Aorta (tissue), 5 donors: Measurements from ENCODE around the gene PELI1. TPM values are rescaled to one million over a fixed set of nuclear protein-coding genes. Genes with fewer than 3 reads are reported as not detected.
"Not testable (repeated sequence)": the region's sequence is repeated elsewhere in the genome, so short reads cannot be mapped to it uniquely, and the experiment has no call there.

ENCODE experiments used
- ATAC-seq: fragments of 200-7000 bp; cut with Tn5 transposase; one replicate; pipeline ENCODE4 v1.9.1; 2022; ENCODE audit warnings: moderate library complexity; ENCODE audit not compliant: low FRiP score
- DNase-seq, 2 donors: peaks; one replicate each; pipeline ENCODE4 v3.0.0-alpha.2; 2020
- H3K27ac ChIP-seq, 2 donors: one replicate each; pipeline ENCODE4 v1.5.1; 2013; ENCODE audit warnings: low read length in 2 of 2, mild to moderate bottlenecking in 2 of 2, moderate library complexity in 2 of 2, control low read depth in 1 of 2, inconsistent platforms in 1 of 2, low read depth in 1 of 2
- H3K27me3 ChIP-seq, 2 donors: one replicate each; pipeline ENCODE4 v1.6.1; 2013; ENCODE audit warnings: control low read depth in 1 of 2, low read length in 1 of 2, mild to moderate bottlenecking in 1 of 2, moderate library complexity in 1 of 2; ENCODE audit not compliant: insufficient read depth in 2 of 2, control insufficient read depth in 1 of 2
- H3K36me3 ChIP-seq, 2 donors: one replicate each; pipeline ENCODE4 v1.6.1; 2013; ENCODE audit warnings: control low read depth in 1 of 2, low read length in 1 of 2, mild to moderate bottlenecking in 1 of 2; ENCODE audit not compliant: insufficient read depth in 2 of 2, control insufficient read depth in 1 of 2
- H3K4me1 ChIP-seq, 2 donors: one replicate each; pipeline ENCODE4 v1.6.1; 2013; ENCODE audit warnings: low read length in 2 of 2, control low read depth in 1 of 2, mild to moderate bottlenecking in 1 of 2, moderate library complexity in 1 of 2; ENCODE audit not compliant: insufficient read depth in 2 of 2, control insufficient read depth in 1 of 2
- H3K4me3 ChIP-seq, 2 donors: one replicate each; pipeline ENCODE4 v1.5.1; 2013; ENCODE audit warnings: low read length in 2 of 2, control low read depth in 1 of 2, mild to moderate bottlenecking in 1 of 2
- H3K9me3 ChIP-seq: one replicate; pipeline ENCODE4 v1.6.1; 2013; ENCODE audit warnings: mild to moderate bottlenecking, low read length; ENCODE audit not compliant: control insufficient read depth
- WGBS, 2 donors: extraction: QIAGEN DNeasy Blood & Tissue Kit; methylation state at CpG; one replicate each; pipeline ENCODE4 v1.1.7; 2013; 5-methylcytosine and 5-hydroxymethylcytosine counted together
- intact Hi-C, 2 donors: fragments of 100-400 bp; cut with DNase I; formaldehyde crosslinking; loops; one replicate each; pipeline versions ENCODE4 v1.14.2 to v1.15.0; 2022
- polyA plus RNA-seq, 2 donors: library from polyadenylated mRNA; stranded (reverse); fragments of 200-250 nt; gene quantifications; one replicate each; pipeline ENCODE4 v1.2.3, GENCODE V29; 2013
- total RNA-seq, 2 donors: library from RNA; stranded (reverse); fragmentation: NEBNext Ultra II Directional; extraction: Animal tissue kit (Norgen Biotek cat#: 25700); gene quantifications; one replicate each; pipeline ENCODE4 v1.2.1, GENCODE V29; 2021
- donor health status: healthy with polysubstance abuse.
- donor health status: Bipolar disorder and iron deficiency.
- donor health status: DM: no; HTN: no; CAD: no.
- donor health status: DM: no; HTN: no; CAD: no.
- donor health status: DM: yes; HTN: yes; CAD: no.

The PELI1 gene
- total and polyA plus RNA-seq, 4 donors, result 11.1 to 38.0 (median 23.9) TPM

DNA sequence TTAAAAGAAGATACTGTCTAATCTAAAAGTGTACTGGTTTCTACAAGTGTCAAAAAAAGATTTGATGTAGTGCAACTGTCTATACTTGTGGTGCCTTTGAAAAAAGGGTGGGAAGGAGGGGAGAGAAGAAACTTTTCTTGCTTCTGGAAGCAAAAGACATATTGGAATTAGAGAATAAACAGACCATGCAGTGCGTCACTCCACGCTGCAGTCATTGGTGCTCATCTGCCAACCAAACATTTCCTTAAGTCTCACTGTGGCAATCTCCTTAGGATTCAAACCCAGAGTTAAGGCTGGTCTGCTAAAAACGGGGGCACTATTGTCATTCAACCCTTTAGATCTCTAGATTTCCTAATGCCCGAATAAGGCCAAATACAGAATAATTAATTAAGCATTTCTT lies 50.9 kb downstream of the PELI1 start:
- no peak for ATAC-seq
- Histone ChIP-seq H3K4me1 (no peaks in the 10 kb centered on the region), H3K9me3 (no peaks in the 10 kb centered on the region), H3K36me3 (peaks cover 9 to 10% of the 10 kb centered on the region in 2 donors), H3K4me3 (no peak overlapping the region), H3K27me3 (no peaks in the 10 kb centered on the region), H3K27ac (no peak overlapping the region)
- intact Hi-C loops, result no loop called here
- DNase-seq, result no peak
- WGBS, 2 donors, result 89 to 93% methylated on average over 4 of the region's 4 CpGs

DNA sequence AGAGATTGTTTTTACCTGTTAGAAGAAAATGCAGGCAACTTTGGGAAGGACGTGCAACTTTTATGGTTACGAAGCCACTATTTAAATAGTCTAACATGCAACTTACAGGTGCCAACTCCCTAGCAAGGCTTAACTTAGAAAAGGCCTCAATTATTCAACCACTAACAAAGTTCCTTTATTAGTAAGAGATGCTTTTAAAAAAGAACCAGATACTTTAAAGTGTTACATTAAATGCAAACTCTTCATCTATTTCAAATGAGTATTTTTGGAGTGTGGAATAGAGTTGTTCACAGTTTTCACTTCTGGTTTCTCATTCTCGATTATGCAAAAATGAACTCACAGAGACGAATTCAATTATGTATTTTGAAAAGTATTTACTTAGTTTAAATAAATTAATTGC lies 51.7 kb downstream of the PELI1 start:
- no peak for ATAC-seq
- Histone ChIP-seq H3K4me1 (no peaks in the 10 kb centered on the region), H3K4me3 (no peak overlapping the region), H3K27ac (no peak overlapping the region), H3K36me3 (peaks cover 9 to 10% of the 10 kb centered on the region in 2 donors), H3K27me3 (no peaks in the 10 kb centered on the region), H3K9me3 (no peaks in the 10 kb centered on the region)
- 93 to 95% methylated on average over 4 of the region's 4 CpGs for WGBS, 2 donors
- intact Hi-C loops, result no loop called here
- no peak for DNase-seq

DNA sequence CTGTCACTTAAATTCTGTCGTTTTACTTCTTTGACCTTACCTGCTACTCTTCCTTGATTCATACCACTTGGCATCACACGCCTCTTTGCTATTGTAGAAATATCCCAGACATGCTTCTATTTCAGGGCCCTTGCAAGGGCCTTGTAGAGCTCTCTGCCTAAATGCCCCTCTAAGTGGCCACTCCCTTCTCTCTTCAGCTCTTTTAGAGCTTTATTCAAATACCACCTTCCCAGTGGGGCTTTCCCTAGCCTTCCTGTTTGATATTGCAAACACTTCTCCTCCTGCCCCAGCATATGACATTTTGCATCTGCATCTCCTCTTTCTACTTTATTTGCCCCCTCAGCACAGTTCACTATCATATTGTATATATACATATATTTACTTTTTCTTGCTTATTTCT lies 54.0 kb downstream of the PELI1 start:
- H3K9me3 ChIP-seq, result no peaks in the 10 kb centered on the region
- no peak overlapping the region for H3K4me3 ChIP-seq
- no peaks in the 10 kb centered on the region for H3K27me3 ChIP-seq
- no peaks in the 10 kb centered on the region for H3K4me1 ChIP-seq
- DNase-seq (no peak), ATAC-seq (no peak)
- H3K27ac ChIP-seq, result no peak overlapping the region
- WGBS, 2 donors, result 86 to 88% methylated on average over 2 of the region's 2 CpGs
- peaks cover 9 to 10% of the 10 kb centered on the region in 2 donors for H3K36me3 ChIP-seq
- intact Hi-C loops, result no loop called here

DNA sequence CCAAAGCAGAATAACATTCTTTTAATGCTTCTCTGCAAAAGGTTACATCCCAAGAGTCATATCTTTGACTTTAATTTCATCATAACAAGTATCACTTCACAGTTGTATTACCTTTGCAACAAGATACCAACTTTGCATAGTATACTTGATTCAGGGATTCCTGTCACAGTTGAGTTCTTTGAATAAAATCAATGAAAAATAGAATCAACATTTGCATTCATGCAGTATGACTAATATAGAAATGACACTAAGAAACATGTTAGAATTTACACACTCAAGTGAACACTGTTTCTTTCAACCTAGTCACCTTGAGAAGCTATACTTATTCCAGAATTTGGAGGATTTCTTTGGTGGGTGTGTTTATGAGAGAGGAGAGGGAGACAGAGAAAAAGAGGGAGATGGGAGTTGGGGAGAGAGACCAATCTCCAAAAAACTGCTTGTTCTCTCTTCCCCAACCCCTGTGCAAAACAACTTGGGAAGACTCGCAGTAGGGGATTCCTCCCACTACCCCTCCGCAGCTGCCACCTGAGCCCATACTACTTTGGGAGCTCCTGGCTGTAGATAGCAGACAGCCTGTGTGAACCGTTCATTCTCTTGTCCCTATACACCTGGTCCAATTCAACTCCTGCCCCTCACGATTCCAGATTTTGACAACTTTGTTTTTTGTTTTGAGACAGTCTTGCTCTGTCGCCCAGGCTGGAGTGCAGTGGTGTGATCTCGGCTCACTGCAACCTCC lies 57.7 kb downstream of the PELI1 start:
- peaks cover 0 to 4% of the 10 kb centered on the region in 2 donors for H3K36me3 ChIP-seq
- no peaks in the 10 kb centered on the region for H3K27me3 ChIP-seq
- no peak overlapping the region for H3K4me3 ChIP-seq
- no peaks in the 10 kb centered on the region for H3K9me3 ChIP-seq
- ATAC-seq (no peak), DNase-seq (no peak)
- intact Hi-C loops, result no loop called here
- no peaks in the 10 kb centered on the region for H3K4me1 ChIP-seq
- WGBS, 2 donors, result 94 to 95% methylated on average over 6 of the region's 6 CpGs
- no peak overlapping the region for H3K27ac ChIP-seq

DNA sequence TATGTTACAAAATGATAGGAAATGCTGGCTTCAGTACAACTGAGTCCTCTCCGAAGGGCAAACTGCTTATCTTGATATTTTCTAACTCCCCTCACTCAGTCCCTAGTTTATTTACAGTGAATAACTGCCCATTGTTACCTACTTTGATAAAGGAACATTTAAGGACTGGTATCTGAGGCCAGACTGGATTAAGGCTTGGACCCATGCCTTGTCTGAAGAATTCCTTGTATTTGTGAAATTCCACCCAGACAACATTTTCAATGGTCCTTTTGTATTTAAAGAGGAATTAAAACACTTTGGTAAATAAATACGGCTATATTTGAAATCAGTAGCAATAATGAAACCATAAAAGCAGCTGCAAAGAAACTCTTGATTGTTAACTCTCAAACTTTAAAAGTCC lies 58.3 kb downstream of the PELI1 start:
- H3K4me3 ChIP-seq, result no peak overlapping the region
- H3K27ac ChIP-seq, result no peak overlapping the region
- no peak for ATAC-seq
- intact Hi-C loops, result no loop called here
- no peaks in the 10 kb centered on the region for H3K27me3 ChIP-seq
- 24 to 33% methylated on average over 2 of the region's 2 CpGs for WGBS, 2 donors
- H3K4me1 ChIP-seq, result no peaks in the 10 kb centered on the region
- no peaks in the 10 kb centered on the region for H3K36me3 ChIP-seq
- no peaks in the 10 kb centered on the region for H3K9me3 ChIP-seq
- no peak for DNase-seq

DNA sequence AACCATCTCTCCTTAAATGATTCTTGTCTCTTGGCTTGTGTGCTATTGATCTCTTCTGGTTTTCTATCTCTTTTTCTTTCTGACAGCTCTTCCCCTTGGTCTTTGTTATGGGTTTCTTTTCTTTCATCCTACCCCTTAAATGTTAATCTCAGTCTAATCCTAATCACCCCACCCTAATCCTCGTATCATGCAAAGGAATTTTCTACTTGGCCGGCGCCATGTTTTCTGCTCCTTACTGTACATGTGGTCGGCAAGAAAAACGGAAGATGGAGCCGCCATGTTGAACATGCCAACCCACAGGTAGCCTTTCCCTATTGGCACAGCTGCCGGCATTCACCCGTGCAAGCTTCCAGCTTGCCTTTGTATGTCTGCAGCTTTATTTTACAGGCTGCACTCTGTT lies 63.2 kb downstream of the PELI1 start:
- DNase-seq (no peak), ATAC-seq (no peak)
- Histone ChIP-seq H3K9me3 (no peaks in the 10 kb centered on the region), H3K4me1 (no peaks in the 10 kb centered on the region), H3K27ac (no peak overlapping the region), H3K27me3 (no peaks in the 10 kb centered on the region), H3K4me3 (no peak overlapping the region), H3K36me3 (no peaks in the 10 kb centered on the region)
- WGBS, 2 donors, result 57 to 66% methylated on average over 8 of the region's 8 CpGs
- intact Hi-C loops, result no loop called here

DNA sequence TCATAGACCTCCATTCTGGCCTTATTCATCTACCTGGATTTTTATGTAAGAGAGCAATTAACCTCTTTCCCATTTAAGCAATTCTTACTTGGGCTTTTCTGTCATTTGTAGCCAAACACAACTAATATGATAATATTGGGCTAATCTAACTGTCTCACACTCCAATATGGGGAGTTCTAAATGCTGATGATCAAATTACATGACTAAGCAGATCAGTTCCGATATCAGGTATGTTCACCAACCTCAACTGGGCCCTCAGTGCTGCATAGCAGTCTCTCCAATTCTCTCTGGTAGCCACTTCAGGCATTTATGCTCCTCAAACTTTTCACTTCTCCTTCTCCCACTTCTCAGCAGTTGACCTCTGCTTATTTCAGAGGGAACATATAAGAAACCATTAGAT lies 64.0 kb downstream of the PELI1 start:
- ATAC-seq, result no peak
- 94 to 99% methylated on average over 1 of the region's 1 CpG for WGBS, 2 donors
- intact Hi-C loops, result no loop called here

DNA sequence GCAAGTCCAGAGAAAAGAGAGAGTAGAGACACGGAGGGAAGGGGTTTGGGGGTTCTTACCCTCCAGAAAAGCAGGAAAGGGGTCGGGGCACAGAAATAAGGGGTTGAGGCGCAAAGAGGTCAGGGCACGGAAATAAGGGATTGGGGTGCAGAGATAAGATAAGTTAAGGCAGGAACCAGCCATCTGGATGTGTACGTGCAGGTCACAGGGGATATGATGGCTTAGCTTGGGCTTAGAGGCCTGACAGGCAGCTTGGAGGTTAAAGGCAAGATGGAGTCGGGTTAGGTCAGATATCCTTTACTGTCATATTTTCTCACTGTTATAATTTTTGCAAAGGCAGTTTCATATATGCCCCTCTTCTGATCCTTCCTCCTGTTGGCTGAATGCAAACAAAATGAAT lies 64.5 kb downstream of the PELI1 start:
- H3K4me3 ChIP-seq, ATAC-seq, intact Hi-C loops, H3K4me1 ChIP-seq, H3K36me3 ChIP-seq, H3K9me3 ChIP-seq, H3K27ac ChIP-seq, H3K27me3 ChIP-seq, DNase-seq: not testable (repeated sequence)
- 97% methylated on average over 6 of the region's 6 CpGs for WGBS, 2 donors

More for the DNA sequence above, 64.0 kb downstream of the PELI1 start:
- Histone ChIP-seq H3K4me3 (no peak overlapping the region), H3K36me3 (no peaks in the 10 kb centered on the region), H3K27me3 (no peaks in the 10 kb centered on the region), H3K4me1 (no peaks in the 10 kb centered on the region), H3K27ac (no peak overlapping the region), H3K9me3 (no peaks in the 10 kb centered on the region)
- no peak for DNase-seq

DNA sequence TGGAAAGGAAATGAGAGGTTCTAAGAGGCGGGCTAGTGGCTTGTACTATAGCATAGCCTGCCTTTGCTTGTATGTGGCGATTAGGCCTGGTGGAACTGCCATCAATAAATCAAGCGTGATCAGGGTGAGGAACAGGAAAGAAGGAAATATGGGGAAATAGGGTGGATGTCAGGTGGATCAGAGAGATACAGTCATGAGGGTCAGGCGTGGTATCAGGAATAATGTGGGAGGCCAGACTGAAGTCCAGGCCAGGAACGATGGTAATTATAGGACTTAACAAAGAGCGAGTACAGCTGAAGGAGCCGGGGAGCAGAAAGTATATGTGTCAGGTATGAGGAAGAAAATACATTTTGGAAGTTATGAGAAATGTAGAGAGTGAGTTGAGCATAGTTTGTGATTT lies 67.4 kb downstream of the PELI1 start:
- H3K9me3 ChIP-seq, H3K27ac ChIP-seq, H3K36me3 ChIP-seq, DNase-seq, H3K4me3 ChIP-seq, ATAC-seq, H3K27me3 ChIP-seq, intact Hi-C loops, H3K4me1 ChIP-seq: not testable (repeated sequence)
- 95 to 96% methylated on average over 7 of the region's 7 CpGs for WGBS, 2 donors
